ENCODE data around the gene LIPK. TPM values are rescaled to one million over a fixed set of nuclear protein-coding genes. Genes with fewer than 3 reads are reported as not detected.

The LIPK gene
- total and polyA plus RNA-seq, 9 of the 15 experiments (the other 6 are each of a cell fraction or from before 2014, with no cell fraction given), result not detected

DNA sequence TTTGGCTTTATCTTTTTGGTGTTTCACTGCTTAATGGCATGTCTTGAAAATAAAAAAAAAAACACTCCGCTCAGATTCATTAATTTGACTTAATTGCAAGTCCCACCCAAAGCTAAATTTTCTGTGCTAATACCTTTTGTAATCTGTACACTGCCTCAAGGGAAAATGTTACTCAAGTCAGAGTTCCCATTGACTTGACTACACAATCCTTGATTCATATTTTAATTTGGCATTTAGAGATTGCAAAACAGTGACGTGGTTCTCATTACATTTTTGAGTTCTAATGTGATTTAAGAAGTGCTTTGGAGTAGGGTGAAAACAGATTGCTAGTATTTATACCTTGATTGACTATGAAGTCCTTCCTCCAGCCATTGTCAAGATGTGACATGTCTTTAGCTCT lies 75.2 kb downstream of the LIPK start (continued):
- TF ChIP-seq SMARCE1 (IDR thresholded peaks at IDR 0.05) (no peak), KAT8 (IDR thresholded peaks at IDR 0.05; ENCODE audit: low read depth) (no peak)

- Histone ChIP-seq H3K27me3 (ENCODE audit: control insufficient read depth in 2 of 2, insufficient read depth in 2 of 2, low read length in 2 of 2) (no peaks in the 10 kb centered on the region), H3K4me1 (replicated peaks in 1 of 2; ENCODE audit: control insufficient read depth in 2 of 2, insufficient read depth in 2 of 2, low read length in 2 of 2) (no peaks in the 10 kb centered on the region), H3K9me3 (replicated peaks; ENCODE audit: control insufficient read depth, insufficient read depth, low read depth, low read length) (no peaks in the 10 kb centered on the region; the same call in 1 of the 2 replicates), H4K20me1 (replicated peaks; ENCODE audit: control insufficient read depth, insufficient read depth, low read length) (no peaks in the 10 kb centered on the region), H3K9ac (ENCODE audit: insufficient read depth in 1 of 2, low read depth in 2 of 2, low read length in 2 of 2) (no peak overlapping the region), H3K79me2 (ENCODE audit: control insufficient read depth, insufficient read depth, low read length) (no peaks in the 10 kb centered on the region), H3K27ac (ENCODE audit: extremely low read depth, low read depth, low read length) (no peak overlapping the region), H3K4me3 (no peak overlapping the region), H3K4me2 (ENCODE audit: insufficient read depth, low read length) (no peak overlapping the region), H3K9me1 (ENCODE audit: control insufficient read depth, insufficient read depth, low read length) (no peaks in the 10 kb centered on the region), H2AFZ (ENCODE audit: low read depth, low read length) (no peak overlapping the region), H3K36me3 (ENCODE audit: control insufficient read depth, insufficient read depth, low read length) (no peaks in the 10 kb centered on the region)
- in situ Hi-C loops (cut with MboI), result no loop called here
- TF ChIP-seq, protein P1, sequence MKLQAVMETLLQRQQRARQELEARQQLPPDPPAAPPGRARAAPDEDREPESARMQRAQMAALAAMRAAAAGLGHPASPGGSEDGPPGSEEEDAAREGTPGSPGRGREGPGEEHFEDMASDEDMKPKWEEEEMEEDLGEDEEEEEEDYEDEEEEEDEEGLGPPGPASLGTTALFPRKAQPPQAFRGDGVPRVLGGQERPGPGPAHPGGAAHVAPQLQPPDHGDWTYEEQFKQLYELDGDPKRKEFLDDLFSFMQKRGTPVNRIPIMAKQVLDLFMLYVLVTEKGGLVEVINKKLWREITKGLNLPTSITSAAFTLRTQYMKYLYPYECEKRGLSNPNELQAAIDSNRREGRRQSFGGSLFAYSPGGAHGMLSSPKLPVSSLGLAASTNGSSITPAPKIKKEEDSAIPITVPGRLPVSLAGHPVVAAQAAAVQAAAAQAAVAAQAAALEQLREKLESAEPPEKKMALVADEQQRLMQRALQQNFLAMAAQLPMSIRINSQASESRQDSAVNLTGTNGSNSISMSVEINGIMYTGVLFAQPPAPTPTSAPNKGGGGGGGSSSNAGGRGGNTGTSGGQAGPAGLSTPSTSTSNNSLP (IDR thresholded peaks at IDR 0.05; ENCODE audit: borderline replicate concordance, low read depth, low read length), result no peak
- TF ChIP-seq BCL6 (CRISPR knock-in tag; IDR thresholded peaks at IDR 0.05) (no peak), GTF2F1 (IDR thresholded peaks at IDR 0.05; ENCODE audit: low read depth, low read length) (no peak), HMGN3 (IDR thresholded peaks at IDR 0.05; ENCODE audit: borderline replicate concordance, extremely low read depth, insufficient read length, low read depth, low read length) (no peak), TCFL5 (CRISPR knock-in tag; conservative IDR thresholded peaks at IDR 0.05) (no peak), RBM34 (IDR thresholded peaks at IDR 0.05; ENCODE audit: borderline replicate concordance, insufficient read depth, low read length) (no peak)
- TF ChIP-seq, protein P2, sequence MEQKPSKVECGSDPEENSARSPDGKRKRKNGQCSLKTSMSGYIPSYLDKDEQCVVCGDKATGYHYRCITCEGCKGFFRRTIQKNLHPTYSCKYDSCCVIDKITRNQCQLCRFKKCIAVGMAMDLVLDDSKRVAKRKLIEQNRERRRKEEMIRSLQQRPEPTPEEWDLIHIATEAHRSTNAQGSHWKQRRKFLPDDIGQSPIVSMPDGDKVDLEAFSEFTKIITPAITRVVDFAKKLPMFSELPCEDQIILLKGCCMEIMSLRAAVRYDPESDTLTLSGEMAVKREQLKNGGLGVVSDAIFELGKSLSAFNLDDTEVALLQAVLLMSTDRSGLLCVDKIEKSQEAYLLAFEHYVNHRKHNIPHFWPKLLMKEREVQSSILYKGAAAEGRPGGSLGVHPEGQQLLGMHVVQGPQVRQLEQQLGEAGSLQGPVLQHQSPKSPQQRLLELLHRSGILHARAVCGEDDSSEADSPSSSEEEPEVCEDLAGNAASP (IDR thresholded peaks at IDR 0.05), result no peak
- BruUV-seq (replicated peaks), result no TSS peak
- ChIA-PET CTCF (ENCODE audit: low intra/inter-chr PET ratio) (no interaction called here), POLR2A (no interaction called here)
- DNase-seq (ENCODE audit: extremely low read depth in 1 of 4, low spot score in 3 of 4) (no peak), FAIRE-seq (no peak), ATAC-seq (no peak)
- intact Hi-C loops (cut with micrococcal nuclease), result no loop called here
- 4% methylated on average over 3 of the region's 3 CpGs for WGBS (ENCODE audit: insufficient coverage, low coverage, missing lambda C conversion rate)
Measured at GRCh38 chr10:88782222-88782621, 76.2 kb downstream of the LIPK start.

All from K562 (cell line).